Body of pancreas (tissue), 4 donors: ENCODE data around the gene TBC1D10B. TPM values are rescaled to one million over a fixed set of nuclear protein-coding genes. Genes with fewer than 3 reads are reported as not detected.
"Not testable (repeated sequence)": the region's sequence is repeated elsewhere in the genome, so short reads cannot be mapped to it uniquely, and the experiment has no call there.

Experiments
- ATAC-seq: fragments of 150-250 bp; one replicate; pipeline ENCODE4 v1.9.1; 2016
- DNase-seq, 4 donors: peaks; one replicate each; pipeline ENCODE4 v3.0.0-alpha.2; 2019
- H3K27ac ChIP-seq, 4 donors: fragments of 200-600 bp; sonication (generic); 1 replicate in 3 of 4; 2 replicates in 1 of 4; pipeline versions ENCODE4 v1.5.1 to v1.6.1; 2016 to 2019; ENCODE audit warnings: mild to moderate bottlenecking in 1 of 4, mixed read lengths in 1 of 4, moderate library complexity in 1 of 4
- H3K27me3 ChIP-seq, 2 donors: fragments of 200-600 bp; sonication (generic); one replicate each; pipeline ENCODE4 v1.6.0; 2016; ENCODE audit warnings: mild to moderate bottlenecking in 1 of 2
- H3K36me3 ChIP-seq, 2 donors: fragments of 200-600 bp; sonication (generic); replicated peaks in 1 of 2; 2 replicates each; pipeline ENCODE4 v1.5.1; 2016; ENCODE audit warnings: low read depth in 2 of 2; ENCODE audit not compliant: insufficient read depth in 1 of 2
- H3K4me1 ChIP-seq: fragments of 200-600 bp; sonication (generic); one replicate; pipeline ENCODE4 v1.6.0; 2016
- H3K4me3 ChIP-seq, 2 donors: fragments of 200-600 bp; sonication (generic); 1 replicate in 1 of 2; 2 replicates in 1 of 2; pipeline ENCODE4 v1.5.1; 2016 to 2019
- H3K9me3 ChIP-seq, 3 donors: fragments of 200-600 bp; sonication (generic); 1 replicate in 2 of 3; 2 replicates in 1 of 3; pipeline ENCODE4 v1.5.1; 2016
- POLR2A ChIP-seq, 3 donors: fragments of 450-650 bp; IDR thresholded peaks; one replicate each; pipeline ENCODE4 v1.6.1; 2016; ENCODE audit warnings: antibody characterized with exemption in 3 of 3, mild to moderate bottlenecking in 2 of 3
- WGBS, 2 donors: methylation state at CpG; one replicate each; pipeline ENCODE4 v1.1.5; 2017; 5-methylcytosine and 5-hydroxymethylcytosine counted together
- intact Hi-C: fragments of 100-400 bp; cut with DNase I; formaldehyde crosslinking; loops from one replicate; pipeline ENCODE4 v1.15.1; 2023
- total RNA-seq, 2 donors: library from RNA; depleted of rRNA; stranded (reverse); fragments of >200 nt; gene quantifications; one replicate each; pipeline ENCODE4 v1.1.0, GENCODE V29; 2016
- TF ChIP-seq, protein P1 (sequence below), 7 experiments: fragments of 450-650 bp in 4 of 7; fragments of 200-600 bp in 3 of 7; sonication (generic) in 3 of 7; IDR thresholded peaks; one replicate each; pipeline ENCODE4 v1.5.1; 2016 to 2019; ENCODE audit warnings: antibody characterized with exemption in 7 of 7

Gene TBC1D10B
- total RNA-seq, 2 donors from 2014 or later, result 17.9 to 22.1 TPM

DNA sequence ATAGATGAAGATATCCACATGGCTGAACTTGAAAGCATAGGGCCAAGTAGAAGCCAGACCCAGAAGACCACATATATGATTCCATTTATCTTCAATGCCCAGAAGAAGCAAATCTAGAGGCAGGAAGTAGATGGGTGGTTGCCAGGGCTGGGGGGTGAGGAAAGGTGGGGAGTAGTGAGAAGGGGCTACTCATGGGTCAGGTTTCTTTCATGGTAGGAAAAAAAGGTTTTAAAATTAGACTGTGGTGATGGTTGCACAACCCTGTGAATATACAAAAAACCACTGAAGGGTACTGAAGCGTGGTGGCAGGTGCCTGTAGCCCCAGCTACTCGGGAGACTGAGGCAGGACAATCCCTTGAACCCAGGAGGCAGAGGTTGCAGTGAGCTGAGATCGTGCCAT, 20.6 kb downstream of the TBC1D10B start:
- no peak for DNase-seq

DNA sequence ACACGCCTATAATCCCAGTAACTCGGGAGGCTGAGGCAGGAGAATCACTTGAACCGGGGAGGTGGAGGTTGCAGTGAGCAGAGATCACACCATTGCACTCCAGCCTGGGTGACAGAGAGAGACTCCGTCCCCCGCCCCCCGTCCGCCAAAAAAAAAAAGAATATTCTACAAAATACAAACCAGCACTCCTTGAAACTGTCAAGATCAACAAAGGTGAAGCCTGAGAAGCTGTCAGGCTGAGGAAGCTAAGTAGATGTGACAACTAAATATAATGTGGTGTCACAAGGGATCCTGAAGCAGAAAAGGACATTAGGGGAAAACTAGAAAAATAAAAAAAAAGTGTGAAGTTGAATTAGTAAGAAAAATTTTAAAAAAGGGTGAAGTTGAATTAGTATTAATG, 21.4 kb downstream of the TBC1D10B start:
- 94% methylated on average over 7 of the region's 7 CpGs for WGBS, 2 donors
- no peak overlapping the region for H3K4me3 ChIP-seq

More for the DNA sequence above, 20.6 kb downstream of the TBC1D10B start:
- H3K9me3 ChIP-seq, result no peaks in the 10 kb centered on the region
- TF ChIP-seq, protein P1, sequence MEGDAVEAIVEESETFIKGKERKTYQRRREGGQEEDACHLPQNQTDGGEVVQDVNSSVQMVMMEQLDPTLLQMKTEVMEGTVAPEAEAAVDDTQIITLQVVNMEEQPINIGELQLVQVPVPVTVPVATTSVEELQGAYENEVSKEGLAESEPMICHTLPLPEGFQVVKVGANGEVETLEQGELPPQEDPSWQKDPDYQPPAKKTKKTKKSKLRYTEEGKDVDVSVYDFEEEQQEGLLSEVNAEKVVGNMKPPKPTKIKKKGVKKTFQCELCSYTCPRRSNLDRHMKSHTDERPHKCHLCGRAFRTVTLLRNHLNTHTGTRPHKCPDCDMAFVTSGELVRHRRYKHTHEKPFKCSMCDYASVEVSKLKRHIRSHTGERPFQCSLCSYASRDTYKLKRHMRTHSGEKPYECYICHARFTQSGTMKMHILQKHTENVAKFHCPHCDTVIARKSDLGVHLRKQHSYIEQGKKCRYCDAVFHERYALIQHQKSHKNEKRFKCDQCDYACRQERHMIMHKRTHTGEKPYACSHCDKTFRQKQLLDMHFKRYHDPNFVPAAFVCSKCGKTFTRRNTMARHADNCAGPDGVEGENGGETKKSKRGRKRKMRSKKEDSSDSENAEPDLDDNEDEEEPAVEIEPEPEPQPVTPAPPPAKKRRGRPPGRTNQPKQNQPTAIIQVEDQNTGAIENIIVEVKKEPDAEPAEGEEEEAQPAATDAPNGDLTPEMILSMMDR (IDR thresholded peaks at IDR 0.05), result no peak
- no peak for TF ChIP-seq POLR2A (IDR thresholded peaks at IDR 0.05)
- H3K27ac ChIP-seq, result no peak overlapping the region
- intact Hi-C loops, result no loop called here
- no peak for ATAC-seq
- H3K27me3 ChIP-seq, result no peaks in the 10 kb centered on the region
- no peaks in the 10 kb centered on the region for H3K36me3 ChIP-seq
- peaks cover 34% of the 10 kb centered on the region for H3K4me1 ChIP-seq
- H3K4me3 ChIP-seq, result no peak overlapping the region
- WGBS, 2 donors, result 74 to 76% methylated on average over 3 of the region's 3 CpGs

DNA sequence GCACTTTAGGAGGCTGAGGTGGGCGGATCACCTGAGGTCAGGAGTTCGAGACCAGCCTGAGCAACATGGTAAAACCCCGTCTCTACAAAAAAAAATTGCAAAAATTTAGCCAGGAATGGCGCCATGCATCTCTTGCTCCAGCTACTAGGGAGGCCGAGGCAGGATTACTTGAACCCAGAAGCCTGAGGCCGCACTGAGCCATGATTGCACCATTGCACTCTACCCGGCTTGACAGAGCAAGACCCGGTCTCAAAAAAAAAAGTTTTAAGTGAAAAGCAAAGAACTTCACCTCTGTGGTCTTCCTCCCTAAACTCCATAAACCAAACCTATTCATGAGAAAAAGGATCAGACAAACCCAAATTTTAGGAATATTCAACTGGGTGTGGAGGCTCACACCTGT, 22.2 kb downstream of the TBC1D10B start:
- Histone ChIP-seq H3K4me1 (peaks cover 19% of the 10 kb centered on the region), H3K27me3 (no peaks in the 10 kb centered on the region), H3K36me3 (no peaks in the 10 kb centered on the region), H3K27ac (no peak overlapping the region), H3K9me3 (no peaks in the 10 kb centered on the region), H3K4me3 (no peak overlapping the region)
- no peak for ATAC-seq
- intact Hi-C loops, result no loop called here
- TF ChIP-seq, protein P1 (IDR thresholded peaks at IDR 0.05), result no peak
- TF ChIP-seq POLR2A (IDR thresholded peaks at IDR 0.05), result no peak
- WGBS, 2 donors, result 95 to 98% methylated on average over 4 to 8 of the region's 8 CpGs
- no peak for DNase-seq

More for the DNA sequence above, 21.4 kb downstream of the TBC1D10B start:
- H3K9me3 ChIP-seq, result no peaks in the 10 kb centered on the region
- H3K36me3 ChIP-seq, result no peaks in the 10 kb centered on the region
- H3K27ac ChIP-seq, result no peak overlapping the region
- no peaks in the 10 kb centered on the region for H3K27me3 ChIP-seq
- DNase-seq, result no peak
- ATAC-seq, result no peak
- TF ChIP-seq, protein P1 (IDR thresholded peaks at IDR 0.05), result no peak
- intact Hi-C loops, result no loop called here
- peaks cover 27% of the 10 kb centered on the region for H3K4me1 ChIP-seq

GRCh38 chr16:30346286-30346685, 24.0 kb downstream of the TBC1D10B start:
- no peak for ATAC-seq
- H3K4me3 ChIP-seq, result no peak overlapping the region
- peaks cover under 1% of the 10 kb centered on the region for H3K4me1 ChIP-seq
- no peaks in the 10 kb centered on the region for H3K9me3 ChIP-seq
- H3K27me3 ChIP-seq, result no peaks in the 10 kb centered on the region
- no peak overlapping the region for H3K27ac ChIP-seq
- 87 to 91% methylated on average over 3 of the region's 3 CpGs for WGBS, 2 donors
- intact Hi-C loops, result no loop called here
- TF ChIP-seq POLR2A (IDR thresholded peaks at IDR 0.05), result no peak
- TF ChIP-seq, protein P1 (IDR thresholded peaks at IDR 0.05), result no peak
- no peak for DNase-seq
- H3K36me3 ChIP-seq, result no peaks in the 10 kb centered on the region

DNA sequence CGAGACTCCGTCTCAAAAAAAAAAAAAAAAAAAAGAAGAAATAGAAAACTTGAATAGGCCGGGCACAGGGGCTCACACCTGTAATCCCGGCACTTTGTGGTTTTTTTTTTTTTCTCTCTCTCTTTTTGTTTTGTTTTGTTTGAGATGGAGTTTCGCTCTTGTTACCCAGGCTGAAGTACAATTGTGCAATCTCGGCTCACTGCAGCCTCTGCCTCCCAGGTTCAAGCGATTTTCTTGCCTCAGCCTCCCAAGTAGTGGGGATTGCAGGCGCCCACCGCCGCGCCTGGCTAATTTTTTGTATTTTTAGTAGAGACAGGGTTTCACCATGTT, 26.8 kb downstream of the TBC1D10B start:
- intact Hi-C loops, H3K36me3 ChIP-seq, H3K27me3 ChIP-seq, DNase-seq, H3K4me1 ChIP-seq, H3K4me3 ChIP-seq, H3K27ac ChIP-seq, ATAC-seq, H3K9me3 ChIP-seq: not testable (repeated sequence)
- WGBS, 2 donors, result 90 to 91% methylated on average over 11 of the region's 11 CpGs
